Daoy (cell line): ENCODE results near the gene HUS1. TPM values are rescaled to one million over a fixed set of nuclear protein-coding genes. Genes with fewer than 3 reads are reported as not detected.
A peak's percentile ranks its signal among the peaks of the same experiment; 100 is the strongest.
"Not testable (repeated sequence)": the region's sequence is repeated elsewhere in the genome, so short reads cannot be mapped to it uniquely, and the experiment has no call there.

Experiments
- DNase-seq: peaks from one replicate; pipeline ENCODE4 v3.0.0-alpha.2; 2015; ENCODE audit warnings: low read depth
- total RNA-seq: library from RNA; depleted of rRNA; stranded (reverse); fragments of >200 nt; shearing (Covaris generic); gene quantifications from 2 replicates; pipeline ENCODE4 v1.2.3, GENCODE V29; 2014; rRNA removed

HUS1 gene
- total RNA-seq, 1 experiment from 2014 or later, result 35.7 TPM

GRCh38 chr7:47924266-47924665 lies 55.1 kb downstream of the HUS1 start:
- no peak for DNase-seq

- DNase-seq, result not testable (repeated sequence)
Measured at GRCh38 chr7:47923081-47923875, 56.1 kb downstream of the HUS1 start.

GRCh38 chr7:47916514-47916913 lies 62.9 kb downstream of the HUS1 start:
- peak; percentile 55 for DNase-seq

- DNase-seq, result no peak
Measured at GRCh38 chr7:47915616-47915976, 63.8 kb downstream of the HUS1 start.

GRCh38 chr7:47914717-47915615 lies 64.4 kb downstream of the HUS1 start:
- peak; percentile 67 for DNase-seq

Other genes starting within 250 kb of the HUS1 start
- 0.17 and 0.18 TPM in 2 replicates for gene PKD1L1, start 31.1 kb downstream of the HUS1 start, total RNA-seq
- not detected in 2 replicates for gene SUN3, start 49.5 kb upstream of the HUS1 start, total RNA-seq
- 0.91 and 0.95 TPM in 2 replicates for gene C7orf57, start 55.9 kb upstream of the HUS1 start, total RNA-seq
- gene UPP1, start 109.7 kb upstream of the HUS1 start, total RNA-seq, result 47.3 and 50.8 TPM in 2 replicates
- gene ABCA13, start 191.8 kb upstream of the HUS1 start, total RNA-seq, result under 0.01 and 0.06 TPM in 2 replicates